GM20000 (cell line): Measurements from ENCODE around the gene PMIS2.

Experiments used
- DNase-seq: peaks from one replicate; pipeline ENCODE4 v3.0.0; 2012; ENCODE audit warnings: low spot score
- TF ChIP-seq, protein P1 (sequence below): IDR thresholded peaks from 2 replicates; pipeline ENCODE4 v1.5.1; 2012; ENCODE audit warnings: mild to moderate bottlenecking, control low read depth; ENCODE audit errors: extremely low read depth, missing control alignments

The PMIS2 gene

DNA sequence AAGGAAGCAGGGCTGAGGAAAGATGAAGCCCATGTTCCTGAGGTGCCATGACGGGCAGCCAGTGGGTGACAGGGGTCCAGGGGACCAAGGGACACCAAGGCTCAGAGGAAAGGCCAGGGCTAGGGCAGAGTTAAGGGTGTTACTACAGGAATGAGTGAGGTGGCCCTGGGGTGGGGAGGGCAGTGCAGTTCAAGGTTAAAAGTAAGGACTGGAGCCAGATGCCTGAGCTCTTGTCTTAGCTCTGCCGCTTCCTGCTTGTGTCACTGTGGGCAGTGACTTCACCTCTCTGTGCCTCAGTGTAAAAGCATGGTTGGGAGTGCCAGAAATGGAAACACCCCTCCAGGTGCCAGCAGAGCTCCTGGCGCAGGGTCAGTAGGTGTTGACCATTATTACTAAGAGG is 50.7 kb downstream of the PMIS2 start:
- TF ChIP-seq, protein P1, sequence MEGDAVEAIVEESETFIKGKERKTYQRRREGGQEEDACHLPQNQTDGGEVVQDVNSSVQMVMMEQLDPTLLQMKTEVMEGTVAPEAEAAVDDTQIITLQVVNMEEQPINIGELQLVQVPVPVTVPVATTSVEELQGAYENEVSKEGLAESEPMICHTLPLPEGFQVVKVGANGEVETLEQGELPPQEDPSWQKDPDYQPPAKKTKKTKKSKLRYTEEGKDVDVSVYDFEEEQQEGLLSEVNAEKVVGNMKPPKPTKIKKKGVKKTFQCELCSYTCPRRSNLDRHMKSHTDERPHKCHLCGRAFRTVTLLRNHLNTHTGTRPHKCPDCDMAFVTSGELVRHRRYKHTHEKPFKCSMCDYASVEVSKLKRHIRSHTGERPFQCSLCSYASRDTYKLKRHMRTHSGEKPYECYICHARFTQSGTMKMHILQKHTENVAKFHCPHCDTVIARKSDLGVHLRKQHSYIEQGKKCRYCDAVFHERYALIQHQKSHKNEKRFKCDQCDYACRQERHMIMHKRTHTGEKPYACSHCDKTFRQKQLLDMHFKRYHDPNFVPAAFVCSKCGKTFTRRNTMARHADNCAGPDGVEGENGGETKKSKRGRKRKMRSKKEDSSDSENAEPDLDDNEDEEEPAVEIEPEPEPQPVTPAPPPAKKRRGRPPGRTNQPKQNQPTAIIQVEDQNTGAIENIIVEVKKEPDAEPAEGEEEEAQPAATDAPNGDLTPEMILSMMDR, result no peak

More for the DNA sequence above, 50.7 kb downstream of the PMIS2 start:
- no peak for DNase-seq
